ENCODE data around the gene STUB1.

DNA sequence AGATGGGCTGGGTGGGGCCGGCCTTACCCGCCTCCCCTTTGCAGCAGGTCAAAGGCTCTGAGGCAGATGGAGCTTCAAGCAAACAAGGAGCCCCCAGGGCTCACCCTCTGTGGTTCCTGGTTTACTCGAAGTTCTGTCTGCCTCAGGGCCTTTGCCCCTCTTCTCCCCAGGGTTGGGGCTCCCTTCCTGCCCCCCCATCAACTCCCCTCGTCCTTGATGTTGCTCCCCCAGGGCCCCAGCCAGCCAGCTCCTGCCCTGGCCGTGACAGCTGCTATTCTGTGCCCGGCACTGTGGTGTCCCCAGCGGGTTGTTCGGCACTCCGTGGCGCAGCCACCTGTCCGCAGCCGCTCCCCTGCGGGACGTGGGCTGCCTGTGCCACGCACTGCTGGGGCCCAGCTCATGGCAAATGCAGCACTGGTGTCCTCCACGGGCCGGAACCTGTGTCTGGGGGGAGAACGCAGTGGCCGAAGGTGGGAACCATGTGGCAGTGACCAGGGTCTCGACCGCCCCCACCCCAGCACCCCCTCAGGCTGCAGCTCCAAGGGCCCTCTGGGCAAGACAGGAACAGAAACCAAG, 30.4 kb downstream of the STUB1 start:
- TF ChIP-seq POLR2AphosphoS5 (IDR thresholded peaks at IDR 0.05; ENCODE audit: low read depth, low read length) = no peak
- TF ChIP-seq SIN3A (IDR thresholded peaks at IDR 0.05; ENCODE audit: borderline replicate concordance, insufficient read depth, low read length) = no peak
